ENCODE data around the gene SPATA46. TPM values are rescaled to one million over a fixed set of nuclear protein-coding genes. Genes with fewer than 3 reads are reported as not detected.

Gene SPATA46
- total RNA-seq, 2 experiments from 2014 or later: not detected

DNA sequence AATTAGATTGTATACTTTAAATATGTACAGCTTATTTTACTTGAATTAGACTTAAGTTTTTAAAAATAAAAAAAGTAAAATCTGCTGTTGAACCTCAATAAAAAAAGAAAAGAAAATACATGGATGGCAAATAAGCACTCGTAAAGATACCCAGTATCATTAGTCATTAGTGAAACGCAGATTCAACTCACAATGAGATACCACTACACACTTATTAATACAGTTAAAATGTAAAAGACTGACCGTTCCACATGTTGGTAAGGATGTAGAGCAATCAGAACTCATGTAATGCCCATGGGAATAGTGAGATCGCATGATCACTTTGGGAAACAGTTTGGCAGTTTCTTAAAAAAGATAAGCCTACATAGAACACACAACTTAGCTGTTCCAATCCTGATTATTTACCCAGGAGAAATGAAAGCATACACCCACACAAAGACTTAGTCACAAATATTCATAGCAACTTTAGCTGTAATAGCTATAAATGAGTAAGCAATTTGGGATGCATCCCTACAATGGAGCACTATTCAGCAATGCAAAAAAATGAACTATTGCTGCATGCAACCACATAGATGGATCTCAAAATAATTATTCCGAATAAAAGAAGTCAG, 28.0 kb upstream of the SPATA46 start:
- Mint-ChIP-seq H3K4me3 (no peak overlapping the region), H3K36me3 (no peaks in the 10 kb centered on the region), H3K4me1 (no peaks in the 10 kb centered on the region), H3K27ac (no peak overlapping the region), H3K27me3 (peaks cover 12% of the 10 kb centered on the region), H3K9me3 (no peaks in the 10 kb centered on the region)
- POLR2A ChIA-PET: no interaction called here
- no peak for ATAC-seq (ENCODE audit: low read depth)
- DNase-seq: no peak

DNA sequence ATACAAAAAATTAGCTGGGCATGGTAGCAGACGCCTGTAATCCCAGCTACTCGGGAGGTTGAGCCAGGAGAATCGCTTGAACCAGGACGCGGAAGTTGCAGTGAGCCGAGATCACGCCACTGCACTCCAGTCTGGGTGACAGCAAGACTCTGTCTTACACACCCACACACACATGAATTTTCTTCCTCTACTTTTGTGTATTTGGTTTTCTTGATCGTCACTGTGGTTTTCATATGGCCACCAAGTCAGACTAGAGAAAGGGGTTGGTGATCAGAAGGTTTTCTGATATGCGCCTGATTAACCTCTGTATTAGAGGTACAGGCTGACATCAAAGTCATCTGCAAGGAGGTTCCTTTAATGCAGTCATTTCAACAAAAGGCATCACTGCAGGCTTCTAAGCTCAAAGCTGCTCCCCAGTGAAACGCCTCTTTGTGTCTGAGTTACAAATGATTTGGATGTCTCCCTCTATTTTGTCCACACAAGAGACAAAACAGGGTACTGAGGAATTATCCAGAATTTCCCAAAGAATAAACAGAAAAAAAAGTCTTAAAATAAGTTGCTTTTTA, 24.2 kb upstream of the SPATA46 start:
- no peak for DNase-seq
- peaks cover 35% of the 10 kb centered on the region for H3K27me3 Mint-ChIP-seq
- no peaks in the 10 kb centered on the region for H3K9me3 Mint-ChIP-seq
- no peak for ATAC-seq (ENCODE audit: low read depth)
- H3K36me3 Mint-ChIP-seq: no peaks in the 10 kb centered on the region
- POLR2A ChIA-PET: no interaction called here
- no peak overlapping the region for H3K4me3 Mint-ChIP-seq
- no peak overlapping the region for H3K27ac Mint-ChIP-seq
- H3K4me1 Mint-ChIP-seq: no peaks in the 10 kb centered on the region

DNA sequence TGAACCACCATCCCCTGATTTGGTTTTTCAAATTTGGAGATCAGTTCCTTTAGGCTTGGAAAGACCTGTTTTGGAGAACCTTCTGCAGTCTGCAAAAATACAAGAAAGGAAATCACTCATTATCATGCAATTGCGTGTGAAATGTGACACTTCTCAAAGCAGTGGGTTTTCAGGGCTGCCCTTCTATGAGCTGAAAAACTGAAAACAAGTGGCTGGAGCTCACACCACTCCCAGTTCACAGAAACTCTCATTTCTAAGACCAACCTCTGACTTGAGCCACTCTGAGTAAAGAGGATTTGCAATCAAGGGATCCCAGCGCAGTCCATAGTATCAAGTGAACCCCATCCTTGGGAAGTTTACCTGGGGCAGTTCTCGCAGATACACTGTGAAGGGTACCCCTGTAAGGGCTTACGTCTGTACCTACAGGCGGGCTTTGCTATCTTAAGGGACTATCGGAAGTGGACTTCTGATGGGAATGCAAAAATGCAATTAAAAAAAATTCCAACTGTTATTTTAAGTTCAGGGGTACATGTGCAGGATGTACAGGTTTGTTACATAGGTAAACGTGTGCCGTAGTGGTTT, 22.4 kb upstream of the SPATA46 start:
- no peaks in the 10 kb centered on the region for H3K9me3 Mint-ChIP-seq
- ATAC-seq (ENCODE audit: low read depth) (no peak), DNase-seq (no peak)
- no peak overlapping the region for H3K27ac Mint-ChIP-seq
- H3K4me3 Mint-ChIP-seq: no peak overlapping the region
- H3K36me3 Mint-ChIP-seq: no peaks in the 10 kb centered on the region
- H3K4me1 Mint-ChIP-seq: no peaks in the 10 kb centered on the region
- H3K27me3 Mint-ChIP-seq: peaks cover 36% of the 10 kb centered on the region
- POLR2A ChIA-PET: no interaction called here

DNA sequence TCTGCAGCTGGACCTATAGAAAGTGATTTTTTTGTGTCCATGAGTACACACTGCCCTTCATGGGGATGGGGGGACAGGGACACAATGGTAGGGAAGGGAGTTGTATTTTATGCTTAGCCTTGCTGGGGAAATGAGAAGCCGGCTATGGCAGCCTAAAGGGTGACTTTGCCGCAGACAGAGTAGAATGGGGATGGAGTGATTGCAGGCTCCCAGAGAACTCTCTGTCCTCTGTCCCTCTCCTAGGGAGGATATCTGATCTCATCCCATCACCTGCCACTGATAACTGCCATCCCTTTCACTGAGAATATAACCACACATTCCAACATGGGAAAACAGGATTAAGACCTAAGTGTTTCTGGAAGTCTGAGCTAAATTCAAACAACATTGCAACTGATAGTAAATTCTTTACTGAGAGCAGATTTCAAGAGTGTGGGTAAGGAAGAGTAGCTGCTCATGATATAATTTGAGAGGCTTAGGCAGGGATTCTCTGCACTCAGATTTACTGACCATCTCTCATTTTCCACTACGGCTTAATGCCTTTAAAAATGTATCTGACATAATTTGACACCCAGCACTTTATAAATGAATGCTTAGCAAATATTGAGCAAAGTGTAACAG, 21.4 kb upstream of the SPATA46 start:
- H3K36me3 Mint-ChIP-seq: no peaks in the 10 kb centered on the region
- no peaks in the 10 kb centered on the region for H3K9me3 Mint-ChIP-seq
- peaks cover 40% of the 10 kb centered on the region for H3K27me3 Mint-ChIP-seq
- H3K27ac Mint-ChIP-seq: no peak overlapping the region
- DNase-seq: no peak
- H3K4me3 Mint-ChIP-seq: no peak overlapping the region
- ATAC-seq (ENCODE audit: low read depth): no peak
- POLR2A ChIA-PET: no interaction called here
- no peaks in the 10 kb centered on the region for H3K4me1 Mint-ChIP-seq

DNA sequence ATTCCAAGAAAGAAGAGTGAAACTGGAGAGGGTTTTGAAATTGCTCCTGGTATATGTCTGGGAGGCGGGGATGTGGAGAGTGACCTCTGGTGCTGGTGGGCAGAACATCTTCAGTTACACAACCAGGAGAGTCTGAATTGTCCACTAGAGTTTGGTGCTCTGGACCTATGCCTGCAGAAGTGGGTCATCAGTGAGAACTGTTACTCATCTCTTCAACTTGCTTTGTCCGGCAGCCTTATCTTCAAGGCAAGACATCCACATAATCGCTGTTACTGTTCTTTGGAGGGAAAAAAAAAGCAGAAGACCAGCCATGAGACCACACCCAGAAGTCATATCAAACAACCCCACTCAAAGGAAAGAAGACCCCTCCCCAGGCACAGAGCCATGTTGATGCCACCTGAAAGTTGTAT, 20.4 kb upstream of the SPATA46 start:
- ATAC-seq (ENCODE audit: low read depth) (no peak), DNase-seq (no peak)
- POLR2A ChIA-PET: no interaction called here
- peaks cover 1% of the 10 kb centered on the region for H3K4me1 Mint-ChIP-seq
- peaks cover 42% of the 10 kb centered on the region for H3K27me3 Mint-ChIP-seq
- H3K27ac Mint-ChIP-seq: no peak overlapping the region
- no peaks in the 10 kb centered on the region for H3K9me3 Mint-ChIP-seq
- H3K36me3 Mint-ChIP-seq: no peaks in the 10 kb centered on the region
- H3K4me3 Mint-ChIP-seq: no peak overlapping the region

DNA sequence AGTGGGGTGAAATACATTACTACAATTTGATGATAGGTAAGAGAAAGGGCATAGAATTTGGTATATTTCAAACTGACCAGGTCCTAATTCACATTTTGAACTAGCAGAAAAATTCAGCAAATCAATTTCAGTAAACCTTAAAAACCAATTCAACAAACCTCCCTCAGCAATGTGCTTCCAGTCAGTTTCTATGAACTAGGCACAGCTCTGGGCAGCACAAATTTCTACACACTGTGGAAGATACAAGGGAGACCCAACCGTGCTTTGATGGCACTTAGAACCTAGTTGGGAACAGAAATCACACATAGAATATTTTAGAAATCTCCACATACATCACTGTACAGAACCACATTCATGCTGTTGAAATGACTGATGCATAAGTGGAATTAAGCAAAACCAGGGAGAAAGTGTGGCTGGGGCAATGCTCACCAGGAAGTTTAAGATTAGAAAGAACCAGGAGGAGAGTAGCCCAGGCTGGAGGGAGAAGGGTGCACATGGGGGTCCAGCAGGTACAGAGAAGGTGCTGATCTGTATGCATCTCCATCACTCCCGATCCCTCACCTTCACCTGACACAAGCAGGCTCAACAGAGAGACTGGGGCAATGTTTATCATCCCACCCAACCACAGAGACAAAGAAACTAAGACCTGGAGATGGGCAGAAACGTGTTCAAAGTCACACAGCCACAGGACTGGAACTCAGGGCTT, 19.7 kb upstream of the SPATA46 start:
- Mint-ChIP-seq H3K4me3 (no peak overlapping the region), H3K27ac (no peak overlapping the region), H3K9me3 (no peaks in the 10 kb centered on the region), H3K4me1 (peaks cover 1% of the 10 kb centered on the region), H3K27me3 (peaks cover 38% of the 10 kb centered on the region), H3K36me3 (no peaks in the 10 kb centered on the region)
- POLR2A ChIA-PET: no interaction called here
- ATAC-seq (ENCODE audit: low read depth) (no peak), DNase-seq (no peak)

DNA sequence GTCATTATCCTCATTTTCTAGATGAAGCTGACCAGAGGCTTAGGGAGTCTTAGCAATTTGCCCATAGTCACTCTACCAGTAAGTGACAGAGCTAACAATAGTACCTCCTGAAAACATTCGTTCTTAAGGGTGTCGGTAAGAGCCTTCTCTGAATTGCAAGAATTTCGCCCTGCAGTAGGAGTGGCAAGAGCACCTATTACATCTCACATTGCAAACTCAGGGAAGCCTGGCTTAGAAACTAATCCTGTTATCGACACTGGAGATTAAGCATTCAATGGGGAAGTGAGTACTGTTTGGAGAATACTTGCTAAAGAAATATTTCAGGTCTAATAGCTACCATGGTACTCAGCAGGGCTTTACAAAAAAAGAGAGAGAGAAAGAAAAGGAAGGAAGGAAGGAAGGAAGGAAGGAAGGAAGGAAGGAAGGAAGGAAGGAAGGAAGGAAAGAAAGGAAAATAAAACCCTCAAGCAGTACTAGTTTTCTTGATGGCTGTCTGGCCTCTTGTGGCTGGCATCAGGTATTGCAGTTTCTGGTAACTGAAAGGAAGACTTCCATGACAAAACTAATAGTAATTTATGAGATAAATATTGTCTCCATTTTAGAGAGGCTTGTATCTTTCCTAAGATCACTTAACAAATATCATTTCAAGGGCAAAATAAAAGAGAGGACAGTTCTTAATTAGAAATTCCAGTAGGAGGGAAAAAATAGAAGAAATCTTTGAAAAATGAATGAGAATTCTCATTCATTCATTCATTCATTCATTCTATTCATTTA, 15.3 kb upstream of the SPATA46 start:
- DNase-seq: no peak
- no peak overlapping the region for H3K27ac Mint-ChIP-seq

DNA sequence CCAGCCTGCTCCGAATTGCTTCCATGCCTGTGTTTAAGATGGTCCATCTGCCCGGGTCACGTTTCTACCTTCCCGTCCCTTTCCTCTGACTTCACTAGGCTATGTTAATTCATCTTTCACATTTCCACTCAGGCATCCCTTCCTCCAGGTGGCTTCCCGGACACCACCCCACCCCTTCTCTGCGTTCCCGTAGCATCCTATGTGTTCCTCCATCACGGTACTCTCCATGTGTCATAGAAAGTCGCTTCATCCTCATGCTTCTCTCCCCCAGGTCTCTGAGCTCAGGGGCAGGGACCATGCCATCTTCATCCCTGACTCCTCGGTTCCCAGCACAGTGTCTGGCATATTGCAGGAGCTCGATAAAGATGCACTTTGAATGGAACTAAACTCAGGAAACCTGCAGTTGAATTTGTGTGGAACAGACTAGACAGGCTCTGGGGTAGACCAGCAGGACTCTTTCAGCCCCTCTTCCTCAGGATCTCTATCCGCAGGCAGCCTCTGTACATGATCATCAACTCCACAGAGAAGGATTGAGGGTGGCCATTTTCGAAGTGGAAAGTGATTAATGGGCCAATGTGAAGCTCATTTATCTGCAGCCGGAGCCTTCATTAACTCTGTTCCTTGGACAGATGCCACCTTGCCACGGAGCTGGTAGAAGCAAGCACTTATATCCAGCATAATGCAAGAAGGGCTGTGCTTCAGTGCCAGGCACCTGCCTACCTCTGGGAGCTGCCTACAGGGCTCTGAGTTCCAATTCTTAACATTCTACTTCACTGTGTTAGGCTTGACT, 13.9 kb upstream of the SPATA46 start:
- no peak for ATAC-seq (ENCODE audit: low read depth)
- POLR2A ChIA-PET: no interaction called here
- peaks cover 23% of the 10 kb centered on the region for H3K27me3 Mint-ChIP-seq
- H3K9me3 Mint-ChIP-seq: no peaks in the 10 kb centered on the region
- H3K4me3 Mint-ChIP-seq: no peak overlapping the region
- peaks cover 4% of the 10 kb centered on the region for H3K4me1 Mint-ChIP-seq
- H3K36me3 Mint-ChIP-seq: no peaks in the 10 kb centered on the region
- no peak for DNase-seq
- no peak overlapping the region for H3K27ac Mint-ChIP-seq

More for the DNA sequence above, 15.3 kb upstream of the SPATA46 start:
- H3K27me3 Mint-ChIP-seq: peaks cover 36% of the 10 kb centered on the region
- POLR2A ChIA-PET: no interaction called here
- H3K4me3 Mint-ChIP-seq: no peak overlapping the region
- no peaks in the 10 kb centered on the region for H3K9me3 Mint-ChIP-seq
- H3K4me1 Mint-ChIP-seq: peaks cover 4% of the 10 kb centered on the region
- H3K36me3 Mint-ChIP-seq: no peaks in the 10 kb centered on the region
- ATAC-seq (ENCODE audit: low read depth): no peak

DNA sequence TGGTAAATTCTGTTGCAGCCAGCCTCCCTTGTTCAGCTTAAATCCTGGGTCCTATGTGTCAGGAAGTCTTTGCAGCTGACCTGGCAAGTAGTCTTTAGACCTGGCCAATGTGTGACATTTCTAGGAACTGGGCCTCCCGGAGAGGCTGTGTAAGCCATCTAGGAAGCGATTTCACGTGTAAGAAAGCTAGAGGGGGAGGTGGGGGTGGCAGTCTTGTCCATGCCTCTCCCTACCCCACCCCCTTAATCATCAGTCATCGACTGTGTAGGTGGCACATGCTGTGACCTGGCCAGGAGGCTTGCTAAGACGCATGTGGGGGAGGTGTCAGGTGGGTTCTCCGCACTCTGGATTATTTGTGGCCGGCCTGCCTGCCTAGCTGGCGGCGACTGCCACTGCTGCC, 13.3 kb upstream of the SPATA46 start:
- no peak for DNase-seq
- POLR2A ChIA-PET: no interaction called here

DNA sequence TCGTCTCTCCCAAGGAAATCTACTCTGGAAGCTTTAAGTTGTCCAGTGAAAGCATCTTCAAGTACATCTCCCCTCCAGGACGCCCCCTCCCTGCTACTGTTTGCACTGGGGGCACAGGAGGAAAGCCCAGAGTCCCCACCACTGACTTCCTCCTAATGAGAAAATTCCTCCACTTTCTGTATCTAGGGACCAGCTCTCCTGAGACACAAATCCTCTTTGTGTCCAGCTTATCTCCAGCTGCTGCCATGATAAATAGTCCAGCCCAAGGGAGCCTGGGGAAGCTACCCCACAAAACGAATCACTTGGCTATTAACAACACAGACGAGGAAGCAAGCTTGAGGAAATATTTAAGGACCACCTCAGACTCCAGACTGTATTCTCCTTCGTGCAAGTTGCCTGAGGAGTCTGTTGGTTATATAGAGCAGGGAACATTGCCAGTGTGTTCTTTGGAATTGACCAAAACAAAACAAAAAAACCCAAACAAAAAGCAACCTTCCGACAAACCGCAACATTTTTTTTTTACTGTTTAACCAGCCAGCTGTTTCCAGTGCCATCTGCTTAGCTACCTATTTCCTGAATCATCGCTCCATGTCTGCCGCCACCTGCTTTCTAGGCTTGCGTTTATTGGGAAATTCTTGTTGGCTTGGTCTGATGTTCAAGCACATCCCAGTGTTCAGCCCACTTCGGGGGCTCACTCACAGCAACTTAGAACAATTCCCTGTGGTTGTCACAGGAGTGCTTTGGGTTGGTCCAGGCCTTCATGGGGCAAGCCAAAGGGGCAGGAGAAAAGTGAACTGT, 12.6 kb upstream of the SPATA46 start:
- H3K27me3 Mint-ChIP-seq: peaks cover 17% of the 10 kb centered on the region
- peaks cover 4% of the 10 kb centered on the region for H3K4me1 Mint-ChIP-seq
- H3K27ac Mint-ChIP-seq: no peak overlapping the region
- no peaks in the 10 kb centered on the region for H3K36me3 Mint-ChIP-seq
- H3K9me3 Mint-ChIP-seq: no peaks in the 10 kb centered on the region
- POLR2A ChIA-PET: no interaction called here
- no peak for DNase-seq
- ATAC-seq (ENCODE audit: low read depth): no peak
- H3K4me3 Mint-ChIP-seq: no peak overlapping the region

More for the DNA sequence above, 13.3 kb upstream of the SPATA46 start:
- Mint-ChIP-seq H3K27ac (no peak overlapping the region), H3K27me3 (peaks cover 21% of the 10 kb centered on the region), H3K4me1 (peaks cover 4% of the 10 kb centered on the region), H3K9me3 (no peaks in the 10 kb centered on the region), H3K4me3 (no peak overlapping the region), H3K36me3 (no peaks in the 10 kb centered on the region)
- ATAC-seq (ENCODE audit: low read depth): no peak

DNA sequence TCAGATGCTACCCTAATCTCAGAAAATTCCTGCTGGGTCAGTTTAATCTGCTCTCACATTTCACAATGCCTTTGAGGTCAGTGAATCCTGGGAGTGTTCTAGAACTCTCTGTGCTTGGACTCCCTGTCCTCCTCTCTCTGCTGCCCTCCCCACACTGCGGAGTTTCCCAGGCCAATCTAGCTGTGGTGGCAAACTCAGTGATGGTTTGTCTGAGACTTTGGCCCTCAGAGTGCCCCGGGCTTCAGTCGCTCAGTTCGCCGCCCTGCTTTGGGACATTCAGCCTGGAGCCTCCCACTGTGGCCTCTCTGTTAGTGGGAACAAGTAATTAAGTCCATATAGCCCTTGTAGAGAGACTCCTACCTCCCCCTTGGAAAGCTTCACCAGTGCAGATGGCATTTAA, 12.0 kb upstream of the SPATA46 start:
- peaks cover 4% of the 10 kb centered on the region for H3K4me1 Mint-ChIP-seq
- no peak overlapping the region for H3K4me3 Mint-ChIP-seq
- POLR2A ChIA-PET: no interaction called here
- H3K27me3 Mint-ChIP-seq: peaks cover 17% of the 10 kb centered on the region
- no peak for DNase-seq
- no peaks in the 10 kb centered on the region for H3K36me3 Mint-ChIP-seq
- no peak for ATAC-seq (ENCODE audit: low read depth)
- no peaks in the 10 kb centered on the region for H3K9me3 Mint-ChIP-seq
- H3K27ac Mint-ChIP-seq: no peak overlapping the region

DNA sequence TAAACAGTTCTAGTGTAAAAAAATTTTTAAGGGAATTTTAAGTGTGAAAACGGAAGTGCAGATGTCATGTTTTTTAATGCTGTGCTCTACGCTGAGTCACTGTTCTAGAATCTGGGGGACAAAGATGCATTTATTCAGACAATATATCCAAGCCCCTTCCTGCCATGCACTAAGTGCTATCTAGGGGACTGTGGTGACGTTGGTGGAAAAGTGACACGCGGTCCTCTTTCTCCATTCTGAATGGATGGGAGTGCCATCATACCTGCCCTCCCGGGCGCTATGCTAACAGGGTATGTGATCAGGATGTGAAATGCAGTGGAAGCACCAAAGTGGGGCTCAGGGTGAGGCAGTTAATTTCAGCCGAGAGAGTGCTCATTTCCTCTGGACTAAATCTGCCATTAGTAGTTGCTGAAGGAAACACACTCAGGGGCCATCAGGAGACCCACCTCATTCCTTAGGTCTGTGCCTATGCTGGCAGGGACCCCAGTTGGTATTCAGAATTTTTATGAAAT, 11.5 kb upstream of the SPATA46 start:
- Mint-ChIP-seq H3K9me3 (no peaks in the 10 kb centered on the region), H3K36me3 (no peaks in the 10 kb centered on the region), H3K27me3 (peaks cover 14% of the 10 kb centered on the region), H3K4me1 (peaks cover 4% of the 10 kb centered on the region), H3K27ac (no peak overlapping the region), H3K4me3 (no peak overlapping the region)
- POLR2A ChIA-PET: no interaction called here
- DNase-seq (no peak), ATAC-seq (ENCODE audit: low read depth) (no peak)

Data from activated naive CD8-positive, alpha-beta T cell treated with anti-CD3 and anti-CD28 coated beads, Interleukin-2, amount 10 ng/mL, durations not matched to agents 7 days and 5 days (primary cell).